HG03565 (cell line): ENCODE measurements around the gene BTG1.

Experiments used
- ATAC-seq: cut with Tn5 transposase; IDR thresholded peaks from one replicate; pipeline ENCODE4 v1.9.1; 2021; ENCODE audit warnings: mild to moderate bottlenecking, moderate library complexity; ENCODE audit not compliant: unreplicated experiment

The BTG1 gene, protein sequence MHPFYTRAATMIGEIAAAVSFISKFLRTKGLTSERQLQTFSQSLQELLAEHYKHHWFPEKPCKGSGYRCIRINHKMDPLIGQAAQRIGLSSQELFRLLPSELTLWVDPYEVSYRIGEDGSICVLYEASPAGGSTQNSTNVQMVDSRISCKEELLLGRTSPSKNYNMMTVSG

GRCh38 chr12:92145731-92146496 is at the start of gene BTG1:
TSS of gene BTG1 (minus strand) at chr12:92145846. CDS start at chr12:92145535, 311 bp downstream.
- peak; percentile 72 for ATAC-seq

- no peak for ATAC-seq
Measured at GRCh38 chr12:92194561-92194960, 48.9 kb upstream of the BTG1 start.

DNA sequence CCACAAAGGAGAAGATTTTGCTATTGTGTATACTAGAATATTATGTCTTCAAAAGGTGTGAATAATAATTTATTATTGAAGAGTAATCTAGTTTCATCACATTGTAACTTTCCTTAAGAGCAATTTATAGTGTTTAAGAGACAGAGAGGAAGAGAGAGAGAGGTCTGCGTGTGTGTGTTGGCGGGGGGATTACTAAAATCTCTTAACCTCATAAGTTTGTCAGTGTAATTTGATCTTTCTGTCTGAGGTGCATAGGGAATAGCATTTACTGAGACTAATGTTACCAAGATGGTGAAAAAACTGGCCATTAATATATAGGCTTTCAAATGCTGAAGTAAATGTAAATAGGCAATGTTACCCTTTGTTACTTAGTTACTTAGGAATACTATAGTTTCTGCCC is 48.2 kb upstream of the BTG1 start:
- no peak for ATAC-seq

DNA sequence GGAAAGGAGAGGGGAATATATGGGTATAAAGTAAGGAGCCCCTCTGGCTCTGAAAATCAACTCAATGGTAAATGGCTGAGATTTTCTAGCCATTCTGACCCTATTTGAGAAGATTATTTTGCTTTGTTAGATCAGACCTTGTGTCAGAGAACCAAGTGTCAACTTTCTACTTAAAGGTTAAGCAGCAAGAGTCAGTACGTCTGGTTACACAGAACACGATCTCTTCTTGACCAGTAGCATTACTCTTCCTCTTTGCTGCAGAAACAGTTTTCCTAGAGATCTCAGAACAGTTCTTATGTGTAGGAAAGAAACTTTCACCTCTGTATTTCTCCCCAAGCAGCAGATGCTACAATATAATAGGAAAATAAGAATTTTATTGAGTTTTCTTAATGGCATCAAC is 47.4 kb upstream of the BTG1 start:
- no peak for ATAC-seq

- no peak for ATAC-seq
Measured at GRCh38 chr12:92192360-92192759, 46.7 kb upstream of the BTG1 start.

DNA sequence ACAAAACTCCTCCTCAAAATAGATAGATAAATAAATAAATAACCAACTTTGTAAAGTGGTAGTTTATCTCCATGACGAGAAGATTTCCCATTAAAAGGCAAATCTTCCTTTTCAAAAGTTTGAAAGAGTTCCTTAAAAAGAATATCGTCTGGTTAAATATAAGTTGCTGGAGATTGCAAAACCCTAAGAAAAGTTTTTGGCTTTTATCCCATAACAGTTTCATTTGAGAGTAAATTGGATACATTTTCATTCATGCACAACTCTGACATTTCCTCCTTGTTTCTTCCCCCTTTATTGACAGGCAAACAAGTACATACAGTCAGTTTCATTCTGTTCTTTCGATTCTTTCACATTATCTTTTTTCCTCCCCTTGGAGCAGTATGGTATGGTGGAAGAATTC is 45.4 kb upstream of the BTG1 start:
- no peak for ATAC-seq

GRCh38 chr12:92188517-92189188 is 43.0 kb upstream of the BTG1 start:
- no peak for ATAC-seq

DNA sequence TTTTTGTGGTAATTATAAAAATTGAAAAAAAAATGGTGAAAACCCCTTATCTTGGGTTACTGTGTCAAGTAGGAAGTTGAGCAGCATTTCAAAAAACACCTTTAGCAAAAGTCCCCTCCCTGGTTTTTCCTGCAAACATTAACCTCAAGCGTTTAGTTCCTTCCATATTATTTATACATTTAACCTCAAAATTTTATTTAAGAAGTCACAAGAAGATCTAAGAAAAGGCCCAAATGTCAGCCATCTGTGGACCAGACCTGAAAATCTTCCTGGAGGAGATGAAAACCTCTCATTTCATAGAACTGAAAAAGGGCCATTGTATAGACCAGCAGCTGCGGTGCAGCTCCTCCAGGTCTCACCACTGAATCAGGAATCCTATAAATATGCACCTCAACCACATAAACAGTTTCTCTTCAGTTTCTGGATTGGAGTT is 40.4 kb upstream of the BTG1 start:
- no peak for ATAC-seq

DNA sequence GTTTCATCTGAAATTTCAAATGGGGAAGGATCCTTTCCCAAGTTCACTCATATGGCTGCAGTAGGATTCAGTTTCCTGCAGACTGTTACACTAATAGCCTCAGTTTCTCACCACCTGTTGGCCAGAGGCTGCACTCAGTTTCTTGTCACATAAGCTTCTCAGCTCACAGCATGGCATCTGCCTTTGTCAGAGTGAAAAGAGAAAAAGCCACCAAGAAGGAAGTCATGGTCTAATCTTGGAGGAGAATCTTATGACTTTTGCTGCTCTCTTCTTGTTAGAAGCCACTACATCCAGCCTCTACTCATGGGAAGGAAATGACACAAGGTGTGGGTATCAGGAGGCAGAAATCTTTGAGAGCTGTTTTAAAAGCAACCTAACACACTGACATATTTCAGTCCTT is 39.4 kb upstream of the BTG1 start:
- ATAC-seq: peak; percentile 65

DNA sequence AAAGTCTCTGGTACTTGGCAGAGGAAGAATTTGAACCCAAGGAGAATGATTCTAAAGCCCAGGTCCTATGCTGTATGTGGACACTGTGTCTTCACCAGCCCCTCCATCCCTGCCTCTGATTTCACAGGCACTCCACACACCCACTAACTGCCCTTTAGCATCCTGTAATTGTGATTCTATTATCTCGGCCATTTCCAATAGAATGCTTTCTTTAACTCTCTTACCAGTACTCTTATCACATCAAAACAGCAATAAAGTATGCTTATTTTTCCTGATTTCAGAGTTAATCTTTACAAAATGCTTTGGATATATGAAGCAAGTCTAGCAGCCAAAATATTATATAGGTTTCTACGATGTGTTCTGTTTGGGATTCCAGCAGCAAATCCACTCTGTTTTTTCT is 37.9 kb upstream of the BTG1 start:
- ATAC-seq: no peak

DNA sequence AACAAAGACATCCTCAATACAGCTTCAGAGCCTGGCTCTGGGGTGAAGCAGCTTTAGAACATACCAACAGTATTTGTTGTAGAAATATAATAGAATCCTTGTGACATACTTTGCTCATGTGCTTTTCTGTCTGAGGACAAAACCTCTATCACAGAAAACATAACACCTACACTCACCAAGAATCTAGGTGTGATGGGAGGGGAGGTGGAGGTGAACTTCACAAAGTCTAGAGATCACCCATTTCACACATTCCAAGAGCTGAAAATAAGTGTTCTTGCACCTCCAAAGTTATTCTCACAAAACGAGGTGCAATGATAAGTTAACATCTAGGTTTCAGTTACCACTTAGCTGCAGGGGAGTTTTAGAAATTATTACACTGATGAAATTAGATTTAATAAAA is 32.7 kb upstream of the BTG1 start:
- ATAC-seq: no peak

DNA sequence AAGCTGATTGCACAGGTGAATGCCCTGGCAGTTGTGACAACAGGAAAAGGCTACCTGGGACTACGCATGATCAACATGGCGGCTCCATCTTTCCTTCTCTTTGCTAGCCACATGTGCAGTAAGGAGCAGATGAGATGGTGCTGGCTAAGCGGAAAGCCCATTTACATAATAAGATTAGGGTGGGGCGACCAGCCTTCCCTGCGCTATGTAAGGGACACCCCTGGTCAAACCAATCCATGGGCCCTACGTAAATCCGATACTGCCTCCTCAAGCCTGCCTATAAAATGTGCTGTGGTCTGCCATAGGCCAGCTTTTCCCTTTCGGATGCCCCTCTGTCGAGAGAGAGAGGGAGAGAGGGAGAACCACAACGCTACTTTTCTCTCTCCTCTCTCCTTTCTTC is 31.0 kb upstream of the BTG1 start:
- no peak for ATAC-seq

DNA sequence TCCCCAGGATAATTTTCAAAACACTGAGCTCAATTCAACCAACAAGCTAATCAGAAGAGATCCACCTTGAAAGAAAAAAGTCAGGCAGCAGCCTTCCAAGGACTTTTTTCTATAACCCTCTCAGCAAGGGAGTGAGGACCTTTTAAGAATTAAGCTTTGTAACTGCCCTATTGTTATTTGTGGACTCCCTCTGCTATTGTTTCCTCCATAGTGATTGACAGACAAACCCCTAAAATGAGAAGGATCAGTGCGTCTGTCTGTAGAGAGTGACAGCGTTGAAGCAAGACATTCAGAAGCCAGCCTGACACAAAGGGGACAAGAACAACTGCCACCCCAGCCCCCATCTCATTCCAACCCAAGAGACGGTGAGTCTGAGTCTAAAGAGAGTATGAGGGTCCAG is 30.3 kb upstream of the BTG1 start:
- no peak for ATAC-seq

DNA sequence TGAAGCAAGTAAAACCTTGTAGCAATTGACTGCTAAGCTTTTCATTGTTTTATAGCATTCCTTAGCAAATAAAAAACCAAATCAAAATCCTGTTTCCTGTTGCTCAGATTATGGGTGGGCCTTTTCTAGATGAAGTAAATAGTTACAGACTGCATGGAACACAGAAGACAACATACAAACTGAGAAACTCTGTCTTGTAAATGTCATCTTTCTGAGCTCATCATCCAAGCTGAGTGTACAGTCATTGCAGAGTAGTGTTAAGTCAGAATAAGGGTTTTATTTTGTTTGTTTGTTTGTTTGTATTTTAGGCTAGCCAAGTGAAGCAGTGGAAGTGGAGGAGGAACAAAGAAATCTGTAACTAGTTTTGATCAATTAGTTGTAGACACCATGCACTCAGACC is 24.4 kb upstream of the BTG1 start:
- ATAC-seq: no peak

GRCh38 chr12:92167075-92167474 is 21.4 kb upstream of the BTG1 start:
- no peak for ATAC-seq

- ATAC-seq: no peak
Measured at GRCh38 chr12:92164712-92165111, 19.1 kb upstream of the BTG1 start.

- ATAC-seq: no peak
Measured at GRCh38 chr12:92162079-92162478, 16.4 kb upstream of the BTG1 start.

DNA sequence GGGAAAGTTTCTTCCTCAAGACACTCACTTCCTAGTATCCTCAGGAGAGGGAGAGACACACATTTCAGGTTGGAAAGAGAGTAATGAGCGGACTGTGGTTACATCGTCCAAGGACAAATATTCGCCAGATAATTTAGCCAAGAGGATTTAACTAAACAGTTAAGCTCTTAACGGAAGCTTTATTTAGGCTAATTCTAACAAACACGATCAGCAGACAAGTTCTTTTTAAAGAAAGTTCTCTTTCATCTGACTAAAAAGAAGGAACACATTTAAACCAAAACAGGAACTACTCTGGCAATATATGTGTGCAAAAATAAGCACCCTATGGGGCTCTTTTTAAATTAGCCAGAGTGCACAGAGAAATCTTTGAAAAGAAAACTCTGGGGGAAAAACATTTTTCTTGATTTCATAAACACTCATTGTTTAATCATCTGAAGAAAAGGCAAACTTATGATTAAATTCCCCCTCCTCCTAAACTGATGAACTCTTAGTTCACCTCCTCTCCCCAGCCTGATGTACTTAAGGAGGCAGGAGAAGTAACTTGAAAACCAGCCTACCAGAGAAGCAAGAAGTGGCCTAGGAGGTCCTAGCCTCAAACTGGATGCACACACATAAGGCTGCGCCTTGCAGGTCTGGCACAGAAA is 13.3 kb upstream of the BTG1 start:
- ATAC-seq: peak; percentile 55

GRCh38 chr12:92156704-92157395 is 11.2 kb upstream of the BTG1 start:
- ATAC-seq: no peak

DNA sequence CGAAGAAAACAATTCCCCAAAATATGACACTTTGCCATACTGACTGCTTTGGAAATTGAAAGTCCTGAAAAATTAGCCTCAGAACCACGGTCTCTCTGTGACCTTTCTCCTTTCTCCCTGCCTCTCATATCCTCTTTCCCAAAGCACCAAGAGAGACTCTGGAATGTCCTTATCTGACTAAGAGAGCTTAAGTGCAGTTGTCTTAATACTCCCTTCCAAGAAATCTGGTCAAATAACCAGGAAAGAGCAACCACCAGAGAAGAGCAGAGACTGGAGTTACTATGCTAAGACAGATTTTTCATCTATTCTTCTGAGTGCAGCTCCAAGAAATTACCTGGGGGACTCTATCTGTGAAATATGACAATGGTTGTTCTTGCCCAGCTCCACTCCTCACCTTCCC is 10.5 kb upstream of the BTG1 start:
- ATAC-seq: no peak

DNA sequence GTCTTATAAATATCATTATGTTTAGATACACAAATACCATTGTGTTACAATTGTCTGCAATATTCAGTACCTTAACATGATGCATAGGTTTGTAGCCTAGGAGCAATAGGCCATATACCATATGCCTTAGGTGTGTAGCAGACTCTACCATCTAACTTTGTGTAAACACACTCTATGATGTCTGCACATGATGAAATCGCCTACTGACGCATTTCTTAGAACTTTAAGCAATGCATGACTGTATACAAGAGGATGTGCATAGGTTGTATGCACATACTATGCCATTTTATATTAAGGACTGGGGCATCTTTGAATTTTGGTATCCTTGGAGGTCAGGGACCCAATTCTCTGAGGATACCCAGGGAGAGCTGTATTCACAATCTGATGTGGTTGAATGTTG is 10.1 kb upstream of the BTG1 start:
- ATAC-seq: no peak
